M059J (cell line): ENCODE measurements around the gene TFF3. TPM values are rescaled to one million over a fixed set of nuclear protein-coding genes. Genes with fewer than 3 reads are reported as not detected.

Source experiments
- DNase-seq: peaks from one replicate; pipeline ENCODE4 v3.0.0-alpha.2; 2012; ENCODE audit warnings: low read depth
- total RNA-seq: library from RNA; depleted of rRNA; stranded (reverse); fragments of >200 nt; shearing (Covaris generic); gene quantifications from 2 replicates; pipeline ENCODE4 v1.2.3, GENCODE V29; 2014

The TFF3 gene
- total RNA-seq, 1 experiment from 2014 or later = 0.52 TPM

- no peak for DNase-seq
These were observed 5.6 kb upstream of the TFF3 start for GRCh38 chr21:42320791-42321190.

DNA sequence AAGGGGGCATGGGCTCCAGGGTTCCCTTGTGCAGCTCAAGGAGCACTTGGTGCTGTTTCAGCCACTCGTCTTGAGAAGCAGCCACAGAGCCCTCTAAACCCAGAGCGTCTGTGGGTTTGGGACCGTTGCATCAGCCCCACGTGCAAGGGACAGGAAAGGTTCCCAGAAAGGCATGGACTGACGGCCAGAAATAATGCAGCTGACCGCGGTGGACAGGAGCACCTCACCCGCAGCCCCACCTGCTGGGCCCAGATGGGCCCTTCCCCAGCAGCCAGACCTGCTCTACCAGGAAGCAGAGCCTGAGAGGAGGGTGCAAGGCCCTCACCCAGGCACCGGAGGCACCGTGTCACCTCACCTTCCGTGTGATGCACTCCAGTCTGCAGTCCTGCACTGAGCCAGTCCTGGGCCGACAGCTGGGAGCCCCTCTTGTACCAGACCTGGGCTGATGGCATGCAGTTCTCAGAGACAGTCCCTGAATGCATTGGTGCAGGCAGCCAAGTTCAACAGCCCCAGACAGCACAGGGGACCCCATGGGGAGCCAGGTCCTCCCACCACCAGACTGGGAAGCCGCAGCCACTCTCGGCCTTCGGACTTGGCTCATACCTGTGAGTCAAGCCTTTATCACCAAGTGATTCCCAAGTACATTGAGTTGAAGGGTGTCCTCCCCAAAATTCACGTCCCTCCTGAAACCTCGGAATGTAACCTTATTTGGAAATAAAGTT, 4.8 kb upstream of the TFF3 start:
- no peak for DNase-seq

GRCh38 chr21:42319376-42319775, 4.2 kb upstream of the TFF3 start:
- no peak for DNase-seq

DNA sequence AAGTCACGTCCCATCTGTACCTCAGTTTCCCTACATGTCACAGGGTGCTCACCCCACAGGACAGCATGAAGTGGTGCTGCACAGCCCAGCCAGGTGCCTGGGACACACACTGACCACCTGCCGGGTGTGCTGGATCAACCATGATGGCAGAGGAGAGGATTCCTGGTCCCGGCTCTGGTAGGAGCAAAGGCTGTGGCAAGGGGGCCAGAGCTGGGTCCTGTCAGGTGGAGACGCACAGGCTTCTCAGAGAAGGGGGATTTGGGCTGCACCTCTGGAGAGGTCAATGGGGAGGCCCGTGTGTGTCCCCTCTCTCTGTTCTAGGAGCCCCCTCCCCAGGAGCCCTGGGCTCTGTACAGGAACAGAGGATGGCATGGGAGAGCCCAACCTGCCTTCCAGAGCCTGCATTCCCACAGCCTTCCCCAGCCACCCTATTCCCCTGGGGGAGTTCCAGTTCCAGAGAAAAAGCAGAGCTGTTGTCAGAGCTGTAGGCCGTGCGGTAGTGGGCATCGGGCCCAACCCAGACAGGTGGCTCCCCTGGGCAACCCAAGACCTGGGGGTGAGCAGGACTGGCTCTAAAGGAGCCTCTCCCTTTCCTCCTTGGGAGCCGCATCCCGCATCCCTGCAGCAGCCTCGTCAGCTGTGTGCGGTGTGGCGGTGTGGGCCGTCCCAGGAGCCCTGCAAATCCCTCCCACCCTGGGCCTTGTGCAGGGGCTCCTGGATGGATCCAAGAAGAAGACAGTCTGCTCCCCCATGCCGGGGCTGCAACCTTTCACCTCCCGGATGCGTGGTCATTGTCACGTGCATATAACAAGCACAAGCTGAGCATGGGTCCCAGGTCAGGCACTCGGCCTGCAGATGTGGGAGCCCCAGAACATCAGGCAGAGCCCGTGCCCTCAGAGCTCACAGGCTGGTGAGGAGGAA, 2.9 kb upstream of the TFF3 start:
- DNase-seq = no peak

DNA sequence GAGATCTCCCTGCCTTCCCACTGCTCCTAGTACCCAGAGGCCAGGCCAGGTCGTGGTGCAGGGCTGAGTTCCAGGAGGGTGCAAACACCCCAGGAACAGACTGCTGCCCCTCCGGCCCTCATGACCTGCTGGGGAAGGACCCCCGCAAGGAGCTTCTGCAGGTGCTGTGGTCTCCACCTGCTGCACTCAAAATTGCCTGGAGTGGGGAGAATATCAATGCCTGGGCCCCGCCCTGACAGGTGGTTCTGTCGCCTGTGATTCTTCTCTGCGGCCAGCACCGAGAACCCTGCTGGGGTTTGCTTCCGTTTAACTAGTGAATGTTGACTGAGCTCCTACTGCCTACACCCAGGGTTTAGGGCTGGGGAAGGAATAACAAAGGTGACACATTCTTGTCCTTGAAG, 2.1 kb upstream of the TFF3 start:
- DNase-seq = no peak

GRCh38 chr21:42316891-42317290, 1.7 kb upstream of the TFF3 start:
- DNase-seq = no peak

DNA sequence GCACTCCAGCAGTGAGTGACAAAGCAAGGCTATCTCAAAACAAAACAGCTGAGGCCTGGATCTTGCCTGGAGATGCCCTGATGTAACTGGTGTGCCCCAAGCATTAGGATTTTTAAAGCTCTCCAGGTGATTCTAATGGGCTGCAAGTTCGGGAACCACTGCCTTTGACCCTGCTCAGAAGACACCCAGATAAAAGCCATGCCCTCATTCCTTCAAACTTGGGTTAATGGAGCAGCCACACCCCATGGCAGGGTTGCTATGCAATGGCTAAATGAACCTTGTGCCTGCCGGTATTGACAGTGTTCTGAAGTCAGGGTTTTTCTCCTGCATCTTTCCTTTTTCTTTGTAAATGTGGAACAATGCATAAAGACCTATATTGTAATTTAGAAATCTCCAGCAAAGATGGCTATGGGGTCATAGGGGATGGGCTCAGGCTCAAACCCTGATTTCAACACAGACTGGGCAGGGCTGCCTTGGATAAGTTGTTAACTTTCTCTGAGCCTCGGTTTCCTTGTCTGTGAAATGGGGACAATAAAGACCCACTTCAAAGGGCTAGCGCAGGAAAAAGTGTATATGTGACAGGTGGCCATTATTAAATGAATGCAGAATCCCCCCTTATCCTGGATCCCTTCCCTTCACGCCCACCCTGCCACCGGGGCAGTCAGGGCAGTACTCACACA, 453 bp downstream of the TFF3 start:
- DNase-seq = no peak

GRCh38 chr21:42313501-42313969, 1.7 kb downstream of the TFF3 start:
- DNase-seq = no peak

DNA sequence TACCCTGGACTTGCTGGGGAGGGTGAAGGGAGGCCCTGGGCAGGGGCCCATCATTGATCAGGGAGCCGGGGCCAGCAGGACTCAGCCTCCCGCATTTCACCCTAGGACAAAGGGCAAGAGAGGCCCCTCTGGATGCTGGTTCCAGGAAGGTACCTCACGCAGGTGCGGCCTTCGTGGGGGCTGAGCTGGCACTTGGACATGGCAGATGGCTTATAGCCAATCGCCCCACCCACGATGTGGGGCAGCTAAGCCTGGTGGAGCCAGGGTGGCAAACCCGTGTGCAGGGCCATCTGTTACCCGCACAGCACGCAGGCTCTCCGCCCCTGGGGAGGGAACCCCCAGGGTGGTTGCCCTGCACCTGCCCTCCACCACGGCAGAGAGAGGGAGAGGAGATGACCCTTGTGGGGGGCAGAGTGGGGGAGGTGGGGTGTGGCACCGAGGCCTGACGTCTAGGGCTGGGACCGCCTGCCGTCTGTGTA, 2.5 kb downstream of the TFF3 start:
- DNase-seq = no peak

DNA sequence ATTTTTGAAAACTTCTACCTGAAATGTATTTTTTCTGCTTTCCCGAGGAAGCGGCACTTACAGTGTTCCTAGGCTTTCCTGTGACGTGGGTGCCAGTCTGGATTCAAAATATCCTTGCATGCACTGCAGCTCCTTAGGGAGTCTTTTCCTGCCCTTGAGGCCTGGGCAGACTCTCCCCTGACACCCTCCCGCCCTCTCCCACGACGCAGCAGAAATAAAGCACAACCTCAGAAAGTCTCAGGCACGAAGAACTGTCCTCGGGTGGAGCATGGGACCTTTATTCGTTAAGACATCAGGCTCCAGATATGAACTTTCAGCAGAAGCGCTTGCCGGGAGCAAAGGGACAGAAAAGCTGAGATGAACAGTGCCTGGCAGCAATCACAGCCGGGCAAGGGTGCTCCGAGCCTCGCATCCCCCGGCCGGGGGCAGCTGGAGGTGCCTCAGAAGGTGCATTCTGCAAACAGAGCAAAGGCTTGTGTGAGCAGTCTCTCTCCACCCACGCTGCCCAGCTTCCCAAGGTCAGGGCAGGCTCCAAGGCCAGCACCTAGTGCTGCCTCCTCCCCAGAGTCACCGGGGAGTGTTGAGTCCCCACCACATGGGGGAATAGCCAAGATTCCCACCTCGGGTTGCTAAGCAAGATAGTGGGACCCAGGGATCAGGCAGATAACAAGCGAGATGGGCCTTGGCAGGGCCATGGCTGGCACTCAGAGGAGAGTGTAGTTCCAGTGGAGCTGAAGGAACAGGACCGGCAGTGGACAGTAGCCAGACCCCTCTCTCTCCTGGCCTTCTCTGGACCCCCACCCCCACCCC, 3.2 kb downstream of the TFF3 start:
- DNase-seq = no peak

- no peak for DNase-seq
These were observed 4.0 kb downstream of the TFF3 start for GRCh38 chr21:42311160-42311559.

DNA sequence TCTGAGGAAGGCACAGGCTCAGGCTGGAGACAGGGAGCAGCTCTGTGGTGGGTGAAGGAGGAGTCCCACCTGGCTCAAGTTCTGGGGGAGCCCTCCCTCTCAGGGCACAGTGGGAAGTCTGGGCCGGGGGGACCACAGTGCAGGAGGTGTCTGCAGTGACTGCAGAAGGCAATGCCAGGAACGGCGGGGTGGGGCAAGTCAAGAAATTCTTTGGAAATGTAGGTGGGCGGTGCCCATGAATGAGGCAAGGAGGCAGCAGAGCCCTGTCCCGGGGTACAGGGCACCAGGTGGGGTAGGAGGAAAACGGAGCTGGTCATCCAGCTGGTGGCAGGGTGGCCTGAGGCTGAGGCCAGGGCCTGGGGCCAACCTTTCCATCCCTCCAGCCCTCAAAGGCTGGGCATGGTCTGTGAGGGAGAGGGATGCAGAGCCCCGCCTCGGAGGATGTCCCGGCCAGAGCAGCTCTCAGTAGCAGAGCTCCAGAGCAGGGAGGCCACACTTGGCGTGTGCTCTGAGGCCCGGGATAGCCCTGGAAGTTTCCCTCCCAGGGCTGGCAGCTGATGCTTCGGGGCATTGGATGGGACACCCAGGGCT, 4.7 kb downstream of the TFF3 start:
- no peak for DNase-seq

GRCh38 chr21:42309753-42310213, 5.4 kb downstream of the TFF3 start:
- peak; percentile 22 for DNase-seq

DNA sequence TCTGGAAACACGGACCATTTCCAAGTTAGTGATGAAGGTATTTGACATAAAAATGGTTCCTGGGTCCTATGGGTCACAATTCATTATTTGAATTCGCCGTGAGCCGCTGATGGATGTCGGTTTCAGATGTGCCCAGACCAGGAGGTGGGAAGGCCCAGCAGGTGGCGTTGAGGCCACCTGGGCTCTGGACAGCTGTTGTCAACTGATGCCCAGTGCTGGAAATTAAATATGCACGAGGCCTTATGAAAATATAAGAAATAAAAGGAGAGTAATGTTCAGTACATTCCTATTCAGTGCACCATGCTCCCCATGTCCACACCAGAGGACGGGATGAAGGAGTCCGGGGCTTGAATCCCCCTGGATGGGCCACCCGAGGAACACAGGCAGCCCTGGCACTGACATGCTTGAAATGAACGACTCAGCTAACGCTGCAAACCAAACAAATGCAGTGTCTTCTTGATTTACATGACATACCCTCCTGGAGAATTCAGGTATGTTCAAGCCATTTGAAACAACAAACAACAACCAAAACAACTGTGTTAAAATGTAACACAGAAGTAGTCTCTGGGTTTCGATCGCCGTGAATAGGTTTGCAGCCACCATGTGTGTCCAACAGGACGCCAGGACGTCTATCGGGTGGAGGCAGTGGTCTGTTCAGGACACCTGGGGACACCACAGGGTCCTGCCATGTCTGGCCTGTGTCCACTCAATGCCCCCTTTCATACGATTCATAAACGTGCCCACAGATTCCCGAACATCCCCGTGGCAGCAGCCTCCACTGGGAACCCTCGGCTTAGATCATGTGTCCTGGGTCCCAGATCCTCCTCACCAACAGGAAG, 6.1 kb downstream of the TFF3 start:
- DNase-seq = no peak

DNA sequence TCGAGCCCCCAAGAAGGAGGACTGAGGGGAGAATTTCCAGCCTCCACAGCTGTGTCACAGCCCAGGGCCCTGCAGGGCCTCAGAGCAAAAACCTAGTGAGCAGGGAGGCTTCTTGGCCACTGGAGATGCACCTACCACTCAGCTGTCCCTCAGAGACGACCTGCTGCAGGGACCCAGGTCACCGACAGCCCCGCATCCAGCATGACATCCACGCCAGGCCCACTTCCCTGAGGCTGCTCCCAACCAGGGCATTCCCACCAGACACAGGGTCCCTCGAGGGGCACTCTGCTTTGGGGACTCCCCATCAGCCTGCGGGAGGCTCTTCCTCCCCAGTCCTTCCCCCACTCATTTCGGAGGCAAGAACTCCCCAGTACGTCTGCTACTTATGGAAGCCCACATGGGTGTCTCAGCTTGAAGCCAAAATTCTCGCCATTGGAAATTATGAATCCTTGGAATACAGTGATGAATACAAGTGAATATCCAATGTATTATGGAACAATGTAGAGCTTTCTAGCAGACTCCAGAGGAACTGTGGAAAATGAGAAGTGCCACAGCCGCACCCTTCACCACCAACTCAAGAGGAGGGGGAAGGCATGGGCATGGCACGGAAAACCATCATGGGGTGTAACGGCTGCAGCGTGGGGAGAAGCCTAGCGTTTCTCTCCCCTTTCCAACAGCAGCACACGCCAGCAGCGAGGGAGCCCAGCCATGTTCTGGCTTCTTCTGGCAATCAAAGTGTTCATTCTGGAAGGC, 6.9 kb downstream of the TFF3 start:
- no peak for DNase-seq

DNA sequence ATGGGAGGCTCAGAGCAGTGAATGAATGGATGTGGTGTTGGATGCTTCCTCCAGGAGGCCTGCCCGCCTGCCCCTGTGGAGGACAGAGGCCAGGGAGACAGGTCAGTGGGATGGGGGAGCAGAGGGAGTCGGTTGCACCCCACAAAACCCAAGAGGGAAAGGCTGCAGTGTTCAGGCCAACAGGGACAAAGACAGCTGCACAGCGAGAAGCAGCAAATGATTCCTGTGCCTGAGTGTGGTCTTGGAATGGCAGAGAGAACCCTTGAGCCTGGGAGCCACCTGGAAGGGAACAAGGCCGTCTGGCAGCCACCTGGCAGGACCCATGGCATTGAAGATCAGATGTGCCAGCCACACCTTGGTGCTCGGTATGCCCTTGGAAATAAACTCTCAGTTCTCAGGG, 8.1 kb downstream of the TFF3 start:
- DNase-seq = no peak

- DNase-seq = no peak
These were observed 8.7 kb downstream of the TFF3 start for GRCh38 chr21:42306366-42307035.

- no peak for DNase-seq
These were observed 9.5 kb downstream of the TFF3 start for GRCh38 chr21:42305707-42306147.
